ENCODE results near the gene MPZL1. TPM values are rescaled to one million over a fixed set of nuclear protein-coding genes. Genes with fewer than 3 reads are reported as not detected.

MPZL1 gene
- total RNA-seq, 2 experiments from 2014 or later = 14.8 to 15.4 TPM

DNA sequence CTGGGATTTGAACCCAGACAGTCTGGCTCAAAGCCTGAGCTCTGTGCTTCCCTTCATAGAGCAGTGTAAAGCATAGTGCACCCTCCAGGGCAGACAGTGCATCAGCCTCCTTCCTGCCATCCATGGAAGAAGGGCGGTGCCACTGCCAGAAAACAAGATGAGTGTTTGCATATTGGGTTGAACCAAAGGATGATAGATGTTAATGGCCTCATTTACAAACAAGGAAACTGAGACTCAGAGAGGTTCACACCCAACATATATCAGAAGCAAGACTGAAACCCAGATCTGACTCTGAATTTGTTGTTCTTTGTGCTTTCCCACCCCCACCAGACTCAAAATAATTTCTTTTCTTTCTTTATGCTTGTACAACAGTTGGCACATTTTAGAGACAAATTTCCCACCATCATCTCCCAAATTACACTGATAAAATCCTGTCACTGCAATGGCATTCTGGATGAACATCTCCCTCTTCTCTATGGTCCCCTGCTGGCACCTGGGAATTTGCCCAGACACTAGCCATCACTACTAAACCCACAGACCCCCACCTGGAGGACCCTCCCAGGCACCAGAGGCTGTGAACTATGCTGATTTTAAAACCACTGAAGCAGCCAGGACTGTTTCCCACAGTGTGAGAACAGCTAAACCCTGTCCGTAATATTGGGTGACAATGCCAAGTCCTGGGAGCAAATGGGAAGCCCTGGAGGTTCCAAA, 45.4 kb upstream of the MPZL1 start:
- peak; percentile 67 for ATAC-seq
- TF ChIP-seq, protein P1, sequence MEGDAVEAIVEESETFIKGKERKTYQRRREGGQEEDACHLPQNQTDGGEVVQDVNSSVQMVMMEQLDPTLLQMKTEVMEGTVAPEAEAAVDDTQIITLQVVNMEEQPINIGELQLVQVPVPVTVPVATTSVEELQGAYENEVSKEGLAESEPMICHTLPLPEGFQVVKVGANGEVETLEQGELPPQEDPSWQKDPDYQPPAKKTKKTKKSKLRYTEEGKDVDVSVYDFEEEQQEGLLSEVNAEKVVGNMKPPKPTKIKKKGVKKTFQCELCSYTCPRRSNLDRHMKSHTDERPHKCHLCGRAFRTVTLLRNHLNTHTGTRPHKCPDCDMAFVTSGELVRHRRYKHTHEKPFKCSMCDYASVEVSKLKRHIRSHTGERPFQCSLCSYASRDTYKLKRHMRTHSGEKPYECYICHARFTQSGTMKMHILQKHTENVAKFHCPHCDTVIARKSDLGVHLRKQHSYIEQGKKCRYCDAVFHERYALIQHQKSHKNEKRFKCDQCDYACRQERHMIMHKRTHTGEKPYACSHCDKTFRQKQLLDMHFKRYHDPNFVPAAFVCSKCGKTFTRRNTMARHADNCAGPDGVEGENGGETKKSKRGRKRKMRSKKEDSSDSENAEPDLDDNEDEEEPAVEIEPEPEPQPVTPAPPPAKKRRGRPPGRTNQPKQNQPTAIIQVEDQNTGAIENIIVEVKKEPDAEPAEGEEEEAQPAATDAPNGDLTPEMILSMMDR (IDR thresholded peaks at IDR 0.05) = no peak
- peaks cover 32% of the 10 kb centered on the region for H3K4me1 Mint-ChIP-seq (ENCODE audit: low read depth)
- peaks cover 41% of the 10 kb centered on the region for H3K36me3 Mint-ChIP-seq (ENCODE audit: low read depth)
- intact Hi-C loops (cut with micrococcal nuclease) = no loop called here
- DNase-seq = peak; percentile 19
- POLR2A ChIA-PET = interaction anchor here (1.2 kb wide), 1 partner anchor 76 kb away, joined by 3 read pairs; no protein-coding TSS in a partner anchor
- H3K27ac Mint-ChIP-seq = peak overlapping the region; percentile 53
- no peaks in the 10 kb centered on the region for H3K27me3 Mint-ChIP-seq
- no peak overlapping the region for H3K4me3 Mint-ChIP-seq
- no peaks in the 10 kb centered on the region for H3K9me3 Mint-ChIP-seq
- CTCF ChIA-PET = interaction anchor here (1.1 to 4.5 kb wide), 6 partner anchors 10 to 121 kb away, joined by 3 to 35 read pairs (median 5); no protein-coding TSS in a partner anchor

DNA sequence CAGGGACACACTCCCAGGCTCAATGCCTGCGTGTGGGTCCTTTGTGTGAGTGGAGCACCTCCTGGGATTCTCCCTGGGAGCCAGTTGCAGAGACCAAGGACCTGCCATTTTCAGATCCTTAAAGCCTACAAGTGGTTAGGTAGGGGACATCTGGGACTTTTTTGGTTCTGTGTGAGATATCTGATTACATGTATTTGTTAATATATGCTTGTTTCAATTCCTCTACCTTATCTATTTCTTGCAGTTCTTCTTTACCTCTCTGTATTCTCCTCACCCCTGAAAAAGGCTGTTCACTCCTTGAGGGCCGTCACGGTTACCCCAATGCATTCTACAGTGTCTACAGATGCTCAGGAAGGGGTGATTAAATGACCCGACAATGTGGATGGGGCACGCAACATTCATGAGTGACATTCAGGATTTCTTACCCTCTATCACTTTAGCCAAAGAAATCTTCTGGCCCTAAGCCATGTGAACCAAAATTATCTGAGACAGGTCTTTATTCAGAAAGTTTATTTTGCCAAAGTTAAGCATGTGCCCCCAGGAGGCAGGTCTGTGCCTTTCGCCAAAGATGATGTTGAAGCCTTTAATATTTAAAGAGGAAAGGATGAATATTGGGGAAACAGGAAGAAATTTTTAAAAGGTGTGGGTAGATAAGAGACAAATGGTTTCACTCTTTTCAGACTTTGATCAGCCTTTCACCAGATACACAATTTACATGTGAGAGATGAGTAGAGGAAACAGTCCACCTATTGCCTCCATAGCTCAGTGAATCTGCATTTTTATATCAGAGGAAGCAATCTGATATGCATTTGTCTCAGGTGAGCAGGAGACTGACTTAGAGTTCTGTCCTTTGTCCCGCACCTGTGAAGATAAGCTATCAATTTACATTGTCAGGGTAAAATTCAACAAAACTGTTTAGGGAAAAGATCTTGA, 44.6 kb upstream of the MPZL1 start:
- DNase-seq = no peak

GRCh38 chr1:167678422-167678821, 43.4 kb upstream of the MPZL1 start:
- intact Hi-C loops (cut with micrococcal nuclease) = no loop called here
- DNase-seq = no peak
- Mint-ChIP-seq H3K27me3 (no peaks in the 10 kb centered on the region), H3K36me3 (ENCODE audit: low read depth) (peaks cover 30% of the 10 kb centered on the region), H3K4me3 (no peak overlapping the region), H3K27ac (no peak overlapping the region), H3K4me1 (ENCODE audit: low read depth) (peaks cover 20% of the 10 kb centered on the region), H3K9me3 (no peaks in the 10 kb centered on the region)
- TF ChIP-seq, protein P1 (IDR thresholded peaks at IDR 0.05) = no peak
- no peak for ATAC-seq
- ChIA-PET POLR2A (interaction anchor here (1.0 to 1.3 kb wide), 2 partner anchors 9 to 10 kb away, joined by 3 to 4 read pairs; no protein-coding TSS in a partner anchor), CTCF (interaction anchor here (1.1 to 4.9 kb wide), 3 partner anchors 9 to 78 kb away, joined by 4 to 26 read pairs (median 14); no protein-coding TSS in a partner anchor)

More for the DNA sequence above, 44.6 kb upstream of the MPZL1 start:
- intact Hi-C loops (cut with micrococcal nuclease) = no loop called here
- CTCF ChIA-PET = interaction anchor here (1.1 to 4.9 kb wide), 3 partner anchors 10 to 77 kb away, joined by 4 to 26 read pairs (median 14); no protein-coding TSS in a partner anchor
- ATAC-seq = no peak
- no peaks in the 10 kb centered on the region for H3K27me3 Mint-ChIP-seq
- TF ChIP-seq, protein P1 (IDR thresholded peaks at IDR 0.05) = no peak
- H3K4me1 Mint-ChIP-seq (ENCODE audit: low read depth) = peaks cover 30% of the 10 kb centered on the region
- POLR2A ChIA-PET = interaction anchor here (0.7 to 1.3 kb wide), 2 partner anchors 9 to 27 kb away, joined by 3 read pairs; no protein-coding TSS in a partner anchor
- H3K9me3 Mint-ChIP-seq = no peaks in the 10 kb centered on the region
- H3K4me3 Mint-ChIP-seq = no peak overlapping the region
- peak overlapping the region; percentile 66 for H3K27ac Mint-ChIP-seq
- H3K36me3 Mint-ChIP-seq (ENCODE audit: low read depth) = peaks cover 38% of the 10 kb centered on the region

DNA sequence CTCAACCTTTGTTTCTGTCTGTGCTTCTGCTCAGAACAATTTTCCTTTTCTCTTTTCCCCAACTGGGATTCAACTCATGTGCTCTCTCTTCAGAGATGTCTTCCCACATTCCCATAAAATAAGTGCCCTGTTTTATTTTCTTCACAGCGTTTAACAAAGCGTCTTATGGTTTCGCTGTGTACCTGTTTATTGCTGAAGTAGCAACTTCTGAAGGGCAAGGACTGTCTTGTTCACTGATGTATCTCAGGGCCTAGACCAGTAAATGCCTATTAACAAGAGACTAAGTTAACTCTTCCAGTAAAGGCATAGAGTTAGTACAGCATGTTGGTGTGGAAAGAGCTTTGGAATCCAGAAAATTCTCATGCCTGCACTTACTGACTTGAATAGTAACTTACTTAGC, 42.9 kb upstream of the MPZL1 start:
- ATAC-seq (no peak), DNase-seq (no peak)
- no peak overlapping the region for H3K4me3 Mint-ChIP-seq
- peaks cover 26% of the 10 kb centered on the region for H3K36me3 Mint-ChIP-seq (ENCODE audit: low read depth)
- no peak overlapping the region for H3K27ac Mint-ChIP-seq
- CTCF ChIA-PET = interaction anchor here (1.0 to 4.9 kb wide), 2 partner anchors 9 to 78 kb away, joined by 3 to 26 read pairs; no protein-coding TSS in a partner anchor
- peaks cover 16% of the 10 kb centered on the region for H3K4me1 Mint-ChIP-seq (ENCODE audit: low read depth)
- no peaks in the 10 kb centered on the region for H3K9me3 Mint-ChIP-seq
- intact Hi-C loops (cut with micrococcal nuclease) = no loop called here
- POLR2A ChIA-PET = interaction anchor here (1.0 kb wide), 2 partner anchors 9 to 61 kb away, joined by 3 to 4 read pairs; no protein-coding TSS in a partner anchor
- TF ChIP-seq, protein P1 (IDR thresholded peaks at IDR 0.05) = no peak
- no peaks in the 10 kb centered on the region for H3K27me3 Mint-ChIP-seq
